ENCODE data around the gene ALOX5AP.
A peak's percentile ranks its signal among the peaks of the same experiment; 100 is the strongest.

Gene ALOX5AP

GRCh38 chr13:30698488-30699005, 36.8 kb upstream of the ALOX5AP start:
- no peaks in the 10 kb centered on the region for H3K79me2 ChIP-seq (ENCODE audit: insufficient read depth, low read length)
- H3K27ac ChIP-seq (ENCODE audit: low read length) = no peak overlapping the region
- no peaks in the 10 kb centered on the region for H3K36me3 ChIP-seq (ENCODE audit: insufficient read depth, low read length)
- H3K9ac ChIP-seq (ENCODE audit: low read depth, low read length) = no peak overlapping the region
- TF ChIP-seq EZH2 (IDR thresholded peaks at IDR 0.05; ENCODE audit: borderline replicate concordance, low read depth, low read length, severe bottlenecking) = no peak
- no peak for TF ChIP-seq CTCF (IDR thresholded peaks at IDR 0.05; ENCODE audit: borderline replicate concordance, extremely low read depth, low read length, poor library complexity, severe bottlenecking)
- no peak overlapping the region for H3K4me2 ChIP-seq (ENCODE audit: insufficient read depth, low read length)
- no peaks in the 10 kb centered on the region for H3K27me3 ChIP-seq (ENCODE audit: insufficient read depth, low read length, poor library complexity)
- DNase-seq (no peak), ATAC-seq (ENCODE audit: insufficient read depth, low read depth) (no peak)
- H4K20me1 ChIP-seq (ENCODE audit: insufficient read depth, low read length) = no peaks in the 10 kb centered on the region
- H3K9me3 ChIP-seq (ENCODE audit: insufficient read depth, low read length, severe bottlenecking) = no peaks in the 10 kb centered on the region
- H3K4me1 ChIP-seq (ENCODE audit: insufficient read depth, low read length) = peaks cover 26% of the 10 kb centered on the region
- H2AFZ ChIP-seq (ENCODE audit: low read depth, low read length) = no peak overlapping the region
- no peak overlapping the region for H3K4me3 ChIP-seq (ENCODE audit: low read depth in 1 of 2, low read length in 2 of 2)

- no peak overlapping the region for H3K4me2 ChIP-seq (ENCODE audit: insufficient read depth, low read length)
- no peak for ATAC-seq (ENCODE audit: insufficient read depth, low read depth)
Observed at GRCh38 chr13:30700364-30700763, 35.0 kb upstream of the ALOX5AP start.

GRCh38 chr13:30702006-30702405, 33.3 kb upstream of the ALOX5AP start:
- Histone ChIP-seq H3K36me3 (ENCODE audit: insufficient read depth, low read length) (no peaks in the 10 kb centered on the region), H3K79me2 (ENCODE audit: insufficient read depth, low read length) (no peaks in the 10 kb centered on the region), H3K9me3 (ENCODE audit: insufficient read depth, low read length, severe bottlenecking) (no peaks in the 10 kb centered on the region), H3K27ac (ENCODE audit: low read length) (no peak overlapping the region), H3K4me2 (ENCODE audit: insufficient read depth, low read length) (no peak overlapping the region), H3K9ac (ENCODE audit: low read depth, low read length) (no peak overlapping the region), H3K4me3 (ENCODE audit: low read depth in 1 of 2, low read length in 2 of 2) (no peak overlapping the region), H4K20me1 (ENCODE audit: insufficient read depth, low read length) (no peaks in the 10 kb centered on the region), H3K4me1 (ENCODE audit: insufficient read depth, low read length) (0 out of 2 replicates have a peak, but pooled peaks cover under 1% of the 10 kb centered on the region), H2AFZ (ENCODE audit: low read depth, low read length) (no peak overlapping the region), H3K27me3 (ENCODE audit: insufficient read depth, low read length, poor library complexity) (no peaks in the 10 kb centered on the region)
- TF ChIP-seq EZH2 (IDR thresholded peaks at IDR 0.05; ENCODE audit: borderline replicate concordance, low read depth, low read length, severe bottlenecking) = no peak
- no peak for TF ChIP-seq CTCF (IDR thresholded peaks at IDR 0.05; ENCODE audit: borderline replicate concordance, extremely low read depth, low read length, poor library complexity, severe bottlenecking)
- DNase-seq (peak; percentile 10), ATAC-seq (ENCODE audit: insufficient read depth, low read depth) (peak; percentile 72)

More at GRCh38 chr13:30700364-30700763, 35.0 kb upstream of the ALOX5AP start:
- no peaks in the 10 kb centered on the region for H4K20me1 ChIP-seq (ENCODE audit: insufficient read depth, low read length)
- H3K27ac ChIP-seq (ENCODE audit: low read length) = no peak overlapping the region
- H3K36me3 ChIP-seq (ENCODE audit: insufficient read depth, low read length) = no peaks in the 10 kb centered on the region
- no peaks in the 10 kb centered on the region for H3K9me3 ChIP-seq (ENCODE audit: insufficient read depth, low read length, severe bottlenecking)
- H2AFZ ChIP-seq (ENCODE audit: low read depth, low read length) = no peak overlapping the region
- no peak overlapping the region for H3K9ac ChIP-seq (ENCODE audit: low read depth, low read length)
- DNase-seq = no peak
- H3K79me2 ChIP-seq (ENCODE audit: insufficient read depth, low read length) = no peaks in the 10 kb centered on the region
- H3K4me3 ChIP-seq (ENCODE audit: low read depth in 1 of 2, low read length in 2 of 2) = no peak overlapping the region
- TF ChIP-seq EZH2 (IDR thresholded peaks at IDR 0.05; ENCODE audit: borderline replicate concordance, low read depth, low read length, severe bottlenecking) (no peak), CTCF (IDR thresholded peaks at IDR 0.05; ENCODE audit: borderline replicate concordance, extremely low read depth, low read length, poor library complexity, severe bottlenecking) (no peak)
- peaks cover 17% of the 10 kb centered on the region for H3K4me1 ChIP-seq (ENCODE audit: insufficient read depth, low read length)
- no peaks in the 10 kb centered on the region for H3K27me3 ChIP-seq (ENCODE audit: insufficient read depth, low read length, poor library complexity)
